HG02763 (cell line): ENCODE measurements around the gene KCNJ10.

Experiments used
- ATAC-seq: cut with Tn5 transposase; IDR thresholded peaks from one replicate; pipeline ENCODE4 v1.9.1; 2021; ENCODE audit warnings: mild to moderate bottlenecking, moderate library complexity; ENCODE audit not compliant: unreplicated experiment

KCNJ10 gene

GRCh38 chr1:160084771-160085321, 14.9 kb upstream of the KCNJ10 start:
- no peak for ATAC-seq

- no peak for ATAC-seq
These were observed 14.2 kb upstream of the KCNJ10 start for GRCh38 chr1:160083968-160084770.

- no peak for ATAC-seq
These were observed 13.0 kb upstream of the KCNJ10 start for GRCh38 chr1:160082926-160083325.

GRCh38 chr1:160082487-160082886, 12.5 kb upstream of the KCNJ10 start:
- no peak for ATAC-seq

- no peak for ATAC-seq
These were observed 11.4 kb upstream of the KCNJ10 start, which contains the start of gene KCNJ9 for GRCh38 chr1:160081261-160081936. TSS of gene KCNJ9 (plus strand) at chr1:160081538. CDS start at chr1:160084031, 2,493 bp downstream.

GRCh38 chr1:160080381-160081100, 10.6 kb upstream of the KCNJ10 start:
- ATAC-seq = no peak

GRCh38 chr1:160079448-160079847, 9.5 kb upstream of the KCNJ10 start:
- ATAC-seq = no peak

- no peak for ATAC-seq
These were observed 8.7 kb upstream of the KCNJ10 start for GRCh38 chr1:160078512-160079195.

GRCh38 chr1:160077486-160077885, 7.5 kb upstream of the KCNJ10 start:
- ATAC-seq = no peak

- ATAC-seq = no peak
These were observed 6.3 kb upstream of the KCNJ10 start for GRCh38 chr1:160076295-160076694.

GRCh38 chr1:160075836-160076235, 5.9 kb upstream of the KCNJ10 start:
- ATAC-seq = no peak

GRCh38 chr1:160074865-160075264, 4.9 kb upstream of the KCNJ10 start:
- no peak for ATAC-seq

- ATAC-seq = no peak
These were observed 1.3 kb upstream of the KCNJ10 start for GRCh38 chr1:160071289-160071688.

- no peak for ATAC-seq
These were observed 543 bp upstream of the KCNJ10 start for GRCh38 chr1:160070243-160071163.

- ATAC-seq = no peak
These were observed 1.7 kb downstream of the KCNJ10 start for GRCh38 chr1:160068225-160068624.

GRCh38 chr1:160066829-160067745, 2.9 kb downstream of the KCNJ10 start:
- ATAC-seq = no peak

- no peak for ATAC-seq
These were observed 5.2 kb downstream of the KCNJ10 start for GRCh38 chr1:160064746-160065145.

- ATAC-seq = no peak
These were observed 5.8 kb downstream of the KCNJ10 start for GRCh38 chr1:160064164-160064563.

GRCh38 chr1:160063176-160063575, 6.8 kb downstream of the KCNJ10 start:
- ATAC-seq = no peak
